BJ (cell line): Measurements from ENCODE around the gene LPCAT3. TPM values are rescaled to one million over a fixed set of nuclear protein-coding genes. Genes with fewer than 3 reads are reported as not detected.
"Not testable (repeated sequence)": the region's sequence is repeated elsewhere in the genome, so short reads cannot be mapped to it uniquely, and the experiment has no call there.

Experiments used
- CTCF ChIA-PET: fragments of 350-600 bp; formaldehyde crosslinking; extraction: SDS; loops from one replicate; lab custom pipeline; 2021; ENCODE audit warnings: antibody characterized with exemption, inconsistent platforms; lab: Yijun Ruan, JAX
- POLR2A ChIA-PET: fragments of 300-600 bp; sonication (Branson Sonifier 250); formaldehyde crosslinking; extraction: SDS; loops from one replicate; lab custom pipeline; 2021; ENCODE audit warnings: antibody characterized with exemption; lab: Charles Lee
- DNase-seq: peaks from one replicate; pipeline ENCODE4 v3.0.0-alpha.2; 2011; ENCODE audit warnings: low read depth
- H3K27me3 ChIP-seq: 2 replicates; pipeline ENCODE4 v1.6.0; 2011; ENCODE audit warnings: low read length; ENCODE audit not compliant: control insufficient read depth, insufficient read depth
- H3K36me3 ChIP-seq: 2 replicates; pipeline ENCODE4 v1.5.1; 2011; ENCODE audit warnings: low read length; ENCODE audit not compliant: control insufficient read depth, insufficient read depth
- H3K4me3 ChIP-seq: 2 replicates; pipeline ENCODE4 v1.5.1; 2011; ENCODE audit warnings: low read depth, mild to moderate bottlenecking, control low read depth, low read length
- CTCF ChIP-seq: IDR thresholded peaks from 2 replicates; pipeline ENCODE4 v1.5.1; 2011; ENCODE audit warnings: low read depth, mild to moderate bottlenecking, control low read depth, inconsistent platforms, low read length, moderate library complexity; ENCODE audit not compliant: insufficient read depth
- polyA plus RNA-seq: library from polyadenylated mRNA; depleted of rRNA; stranded (reverse); fragments of >200 nt; gene quantifications from 2 replicates; pipeline ENCODE4 v1.2.3, GENCODE V29; 2011

The LPCAT3 gene
- polyA plus RNA-seq, 1 experiment, result 31.2 TPM

- ChIA-PET CTCF (interaction anchor here (1.0 to 2.5 kb wide), 2 partner anchors 12 to 29 kb away, joined by 3 to 5 read pairs; partner anchors contain the start of gene LPCAT3), POLR2A (no interaction called here)
- no peak for TF ChIP-seq CTCF
- Histone ChIP-seq H3K27me3 (peaks cover 1% of the 10 kb centered on the region; the same call in 1 of the 2 replicates), H3K4me3 (no peak overlapping the region), H3K36me3 (no peaks in the 10 kb centered on the region)
- no peak for DNase-seq
Observed at GRCh38 chr12:7046383-7047105, 28.3 kb upstream of the LPCAT3 start.

GRCh38 chr12:7045913-7046312 is 27.6 kb upstream of the LPCAT3 start:
- ChIA-PET CTCF (no interaction called here), POLR2A (no interaction called here)
- no peak overlapping the region for H3K4me3 ChIP-seq
- peaks cover 1% of the 10 kb centered on the region; the same call in 1 of the 2 replicates for H3K27me3 ChIP-seq
- DNase-seq, result no peak
- no peak for TF ChIP-seq CTCF
- no peaks in the 10 kb centered on the region for H3K36me3 ChIP-seq

- no peak for DNase-seq
- TF ChIP-seq CTCF, result peak; percentile 52
- H3K27me3 ChIP-seq, result peaks cover 1% of the 10 kb centered on the region; the same call in 1 of the 2 replicates
- H3K4me3 ChIP-seq, result no peak overlapping the region
- ChIA-PET POLR2A (no interaction called here), CTCF (interaction anchor here (1.1 to 3.1 kb wide), 7 partner anchors 10 to 98 kb away, joined by 3 to 14 read pairs (median 4); partner anchors contain the start of genes C12orf57 and LPCAT3)
- no peaks in the 10 kb centered on the region for H3K36me3 ChIP-seq
Observed at GRCh38 chr12:7042842-7043241, 24.6 kb upstream of the LPCAT3 start.

GRCh38 chr12:7039403-7039802 is 21.1 kb upstream of the LPCAT3 start:
- Histone ChIP-seq H3K27me3 (no peaks in the 10 kb centered on the region), H3K4me3 (no peak overlapping the region), H3K36me3 (no peaks in the 10 kb centered on the region)
- no peak for TF ChIP-seq CTCF
- POLR2A ChIA-PET, result no interaction called here
- CTCF ChIA-PET, result no interaction called here
- no peak for DNase-seq

GRCh38 chr12:7038591-7038990 is 20.3 kb upstream of the LPCAT3 start:
- TF ChIP-seq CTCF, result no peak
- H3K27me3 ChIP-seq, result no peaks in the 10 kb centered on the region
- no peaks in the 10 kb centered on the region for H3K36me3 ChIP-seq
- no peak overlapping the region for H3K4me3 ChIP-seq
- ChIA-PET POLR2A (no interaction called here), CTCF (interaction anchor here (1.1 kb wide), 1 partner anchor 16 kb away, joined by 3 read pairs; no protein-coding TSS in a partner anchor)
- no peak for DNase-seq

- DNase-seq, H3K27me3 ChIP-seq, H3K36me3 ChIP-seq, POLR2A ChIA-PET, H3K4me3 ChIP-seq: not testable (repeated sequence)
- CTCF ChIA-PET, result interaction anchor here (1.1 kb wide), 1 partner anchor 15 kb away, joined by 3 read pairs; no protein-coding TSS in a partner anchor
Observed at GRCh38 chr12:7037411-7037810, 19.1 kb upstream of the LPCAT3 start.
